Measurements from ENCODE around the gene XNDC1N.

GRCh38 chr11:71962428-71963038, 34.1 kb upstream of the XNDC1N start:
- TF ChIP-seq, protein P1, sequence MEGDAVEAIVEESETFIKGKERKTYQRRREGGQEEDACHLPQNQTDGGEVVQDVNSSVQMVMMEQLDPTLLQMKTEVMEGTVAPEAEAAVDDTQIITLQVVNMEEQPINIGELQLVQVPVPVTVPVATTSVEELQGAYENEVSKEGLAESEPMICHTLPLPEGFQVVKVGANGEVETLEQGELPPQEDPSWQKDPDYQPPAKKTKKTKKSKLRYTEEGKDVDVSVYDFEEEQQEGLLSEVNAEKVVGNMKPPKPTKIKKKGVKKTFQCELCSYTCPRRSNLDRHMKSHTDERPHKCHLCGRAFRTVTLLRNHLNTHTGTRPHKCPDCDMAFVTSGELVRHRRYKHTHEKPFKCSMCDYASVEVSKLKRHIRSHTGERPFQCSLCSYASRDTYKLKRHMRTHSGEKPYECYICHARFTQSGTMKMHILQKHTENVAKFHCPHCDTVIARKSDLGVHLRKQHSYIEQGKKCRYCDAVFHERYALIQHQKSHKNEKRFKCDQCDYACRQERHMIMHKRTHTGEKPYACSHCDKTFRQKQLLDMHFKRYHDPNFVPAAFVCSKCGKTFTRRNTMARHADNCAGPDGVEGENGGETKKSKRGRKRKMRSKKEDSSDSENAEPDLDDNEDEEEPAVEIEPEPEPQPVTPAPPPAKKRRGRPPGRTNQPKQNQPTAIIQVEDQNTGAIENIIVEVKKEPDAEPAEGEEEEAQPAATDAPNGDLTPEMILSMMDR (IDR thresholded peaks at IDR 0.05), result no peak
- no peak for TF ChIP-seq POLR2A (IDR thresholded peaks at IDR 0.05)

Data from lower leg skin (tissue), 3 donors.